Suprapubic skin (tissue), 4 donors: Measurements from ENCODE around the gene IRF6.

ENCODE experiments used
- CTCF ChIP-seq, 2 donors: fragments of 200-600 bp in 1 of 2; fragments of 450-650 bp in 1 of 2; sonication (generic) in 1 of 2; IDR thresholded peaks; one replicate each; pipeline ENCODE4 v1.5.1; 2016 to 2019; ENCODE audit warnings: antibody characterized with exemption in 2 of 2, mild to moderate bottlenecking in 1 of 2, moderate library complexity in 1 of 2
- EP300 ChIP-seq: sonication (generic); formaldehyde crosslinking; IDR thresholded peaks from one replicate; pipeline ENCODE4 v1.6.1; 2017; ENCODE audit warnings: antibody characterized with exemption
- POLR2A ChIP-seq, 2 donors: fragments of 450-650 bp; IDR thresholded peaks; one replicate each; pipeline ENCODE4 v1.6.1; 2017; ENCODE audit warnings: antibody characterized with exemption in 2 of 2, mild to moderate bottlenecking in 2 of 2, moderate library complexity in 2 of 2
- POLR2AphosphoS5 ChIP-seq, 3 donors: sonication (generic); formaldehyde crosslinking; IDR thresholded peaks; one replicate each; pipeline ENCODE4 v1.6.1; 2017; ENCODE audit warnings: antibody characterized with exemption in 3 of 3

- TF ChIP-seq CTCF (IDR thresholded peaks at IDR 0.05) (no peak), POLR2AphosphoS5 (IDR thresholded peaks at IDR 0.05) (no peak), EP300 (no peak), POLR2A (IDR thresholded peaks at IDR 0.05) (no peak)
Measured at GRCh38 chr1:209855006-209855405, 49.1 kb upstream of the IRF6 start.
